ENCODE results near the gene E2F2.
"Not testable (repeated sequence)": the region's sequence is repeated elsewhere in the genome, so short reads cannot be mapped to it uniquely, and the experiment has no call there.

DNA sequence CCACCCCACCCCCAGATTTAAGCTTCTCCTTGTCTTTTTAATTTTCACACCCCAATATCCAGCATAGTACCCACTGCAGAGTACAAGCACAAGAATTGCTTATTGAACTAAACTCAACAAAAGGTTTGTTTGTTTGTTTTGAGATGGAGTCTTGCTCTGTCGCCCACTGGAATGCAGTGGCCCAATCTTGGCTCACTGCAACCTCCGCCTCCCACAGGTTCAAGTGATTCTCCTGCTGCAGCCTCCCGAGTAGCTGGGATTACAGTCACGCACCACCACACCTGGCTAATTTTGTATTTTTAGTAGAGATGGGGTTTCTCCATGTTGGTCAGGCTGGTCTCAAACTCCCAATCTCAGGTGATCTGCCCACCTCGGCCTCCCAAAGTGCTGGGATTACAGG, 11.9 kb upstream of the E2F2 start:
- TF ChIP-seq, protein P1, sequence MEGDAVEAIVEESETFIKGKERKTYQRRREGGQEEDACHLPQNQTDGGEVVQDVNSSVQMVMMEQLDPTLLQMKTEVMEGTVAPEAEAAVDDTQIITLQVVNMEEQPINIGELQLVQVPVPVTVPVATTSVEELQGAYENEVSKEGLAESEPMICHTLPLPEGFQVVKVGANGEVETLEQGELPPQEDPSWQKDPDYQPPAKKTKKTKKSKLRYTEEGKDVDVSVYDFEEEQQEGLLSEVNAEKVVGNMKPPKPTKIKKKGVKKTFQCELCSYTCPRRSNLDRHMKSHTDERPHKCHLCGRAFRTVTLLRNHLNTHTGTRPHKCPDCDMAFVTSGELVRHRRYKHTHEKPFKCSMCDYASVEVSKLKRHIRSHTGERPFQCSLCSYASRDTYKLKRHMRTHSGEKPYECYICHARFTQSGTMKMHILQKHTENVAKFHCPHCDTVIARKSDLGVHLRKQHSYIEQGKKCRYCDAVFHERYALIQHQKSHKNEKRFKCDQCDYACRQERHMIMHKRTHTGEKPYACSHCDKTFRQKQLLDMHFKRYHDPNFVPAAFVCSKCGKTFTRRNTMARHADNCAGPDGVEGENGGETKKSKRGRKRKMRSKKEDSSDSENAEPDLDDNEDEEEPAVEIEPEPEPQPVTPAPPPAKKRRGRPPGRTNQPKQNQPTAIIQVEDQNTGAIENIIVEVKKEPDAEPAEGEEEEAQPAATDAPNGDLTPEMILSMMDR (IDR thresholded peaks at IDR 0.05; ENCODE audit: poor library complexity) = not testable (repeated sequence)
- not testable (repeated sequence) for TF ChIP-seq EZH2 (IDR thresholded peaks at IDR 0.05; ENCODE audit: borderline replicate concordance); EZH2phosphoT487 (IDR thresholded peaks at IDR 0.05; ENCODE audit: low read depth, severe bottlenecking, unreplicated experiment)
